Small intestine (tissue), 7 donors: ENCODE data around the gene ABCA1. TPM values are rescaled to one million over a fixed set of nuclear protein-coding genes. Genes with fewer than 3 reads are reported as not detected.

ENCODE experiments used
- DNase-seq, 2 donors: peaks; one replicate each; pipeline versions ENCODE4 v3.0.0 to v3.0.0-alpha.2; 2013
- FAIRE-seq: peaks from 2 replicates; lab custom pipeline; 2012; peaks lifted over from hg19 to GRCh38; lab: Jason Lieb, UNC
- H3K27ac ChIP-seq, 3 donors: one replicate each; pipeline ENCODE4 v1.5.1; 2013; ENCODE audit warnings: low read length in 2 of 3, mild to moderate bottlenecking in 2 of 3, control low read depth in 1 of 3, inconsistent platforms in 1 of 3, low read depth in 1 of 3, moderate library complexity in 1 of 3
- H3K27me3 ChIP-seq, 3 donors: one replicate each; pipeline ENCODE4 v1.6.1; 2013; ENCODE audit warnings: low read length in 3 of 3, inconsistent platforms in 1 of 3; ENCODE audit not compliant: control insufficient read depth in 3 of 3, insufficient read depth in 3 of 3
- H3K36me3 ChIP-seq, 3 donors: one replicate each; pipeline ENCODE4 v1.6.1; 2013; ENCODE audit warnings: low read length in 3 of 3, inconsistent platforms in 1 of 3, low read depth in 1 of 3, mild to moderate bottlenecking in 1 of 3, moderate library complexity in 1 of 3; ENCODE audit not compliant: control insufficient read depth in 3 of 3, insufficient read depth in 2 of 3
- H3K4me1 ChIP-seq, 3 donors: one replicate each; pipeline ENCODE4 v1.6.1; 2013; ENCODE audit warnings: low read length in 2 of 3, inconsistent platforms in 1 of 3, low read depth in 1 of 3, mild to moderate bottlenecking in 1 of 3, moderate library complexity in 1 of 3; ENCODE audit not compliant: control insufficient read depth in 3 of 3, insufficient read depth in 2 of 3
- H3K4me3 ChIP-seq, 3 donors: one replicate each; pipeline ENCODE4 v1.5.1; 2013; ENCODE audit warnings: low read length in 3 of 3, control low read depth in 1 of 3, inconsistent platforms in 1 of 3, low read depth in 1 of 3, mild to moderate bottlenecking in 1 of 3, moderate library complexity in 1 of 3
- H3K9me3 ChIP-seq, 2 donors: one replicate each; pipeline ENCODE4 v1.6.1; 2013; ENCODE audit warnings: low read depth in 1 of 2, low read length in 1 of 2; ENCODE audit not compliant: control insufficient read depth in 2 of 2, insufficient read depth in 1 of 2
- WGBS, 3 donors: extraction: QIAGEN DNeasy Blood & Tissue Kit; methylation state at CpG; one replicate each; pipeline ENCODE4 v1.1.7; 2013; 5-methylcytosine and 5-hydroxymethylcytosine counted together
- polyA plus RNA-seq, 4 donors: library from polyadenylated mRNA; stranded (reverse) in 3 of 4; unstranded in 1 of 4; fragments of 200-250 nt in 3 of 4; fragments of 120-200 nt in 1 of 4; gene quantifications; one replicate each; pipeline versions ENCODE4 v1.2.1 to v1.2.3, GENCODE V29; 2013
- donor health status: healthy with polysubstance abuse.
- donor health status: control.
- donor health status: control.
- donor health status: Bipolar disorder and iron deficiency.
- donor health status: healthy.

The ABCA1 gene
- polyA plus RNA-seq, 4 donors, result 1.6 to 7.1 (median 3.1) TPM

DNA sequence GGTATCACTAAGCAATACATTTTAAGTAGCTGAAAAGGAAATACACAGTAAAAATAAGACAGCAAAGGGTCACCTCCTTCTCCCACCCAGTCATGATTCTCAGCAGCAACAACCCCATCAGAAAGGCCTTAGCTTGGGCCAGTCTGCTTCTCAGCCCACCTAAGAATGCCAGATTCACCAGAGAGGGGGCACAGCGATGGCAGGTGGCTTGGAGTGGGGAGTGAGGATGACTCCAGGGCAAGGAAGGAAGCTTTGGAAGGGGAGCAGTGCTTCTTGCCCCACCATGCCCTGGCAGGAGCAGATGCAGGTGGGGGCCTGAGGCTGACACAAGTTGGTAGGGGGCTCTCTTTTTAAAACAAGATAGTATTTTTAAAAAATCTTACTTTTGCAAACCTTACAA, 51.4 kb downstream of the ABCA1 start:
- H3K27me3 ChIP-seq, result no peaks in the 10 kb centered on the region
- no peak overlapping the region for H3K27ac ChIP-seq
- DNase-seq (no peak), FAIRE-seq (no peak)
- no peaks in the 10 kb centered on the region for H3K9me3 ChIP-seq
- no peak overlapping the region for H3K4me3 ChIP-seq
- peaks cover 0 to 29% (median 0%) of the 10 kb centered on the region in 3 donors for H3K36me3 ChIP-seq
- WGBS, 3 donors, result 90 to 95% (median 94%) methylated on average over 1 of the region's 1 CpG
- H3K4me1 ChIP-seq, result peaks cover 0 to 2% (median 0%) of the 10 kb centered on the region in 3 donors

DNA sequence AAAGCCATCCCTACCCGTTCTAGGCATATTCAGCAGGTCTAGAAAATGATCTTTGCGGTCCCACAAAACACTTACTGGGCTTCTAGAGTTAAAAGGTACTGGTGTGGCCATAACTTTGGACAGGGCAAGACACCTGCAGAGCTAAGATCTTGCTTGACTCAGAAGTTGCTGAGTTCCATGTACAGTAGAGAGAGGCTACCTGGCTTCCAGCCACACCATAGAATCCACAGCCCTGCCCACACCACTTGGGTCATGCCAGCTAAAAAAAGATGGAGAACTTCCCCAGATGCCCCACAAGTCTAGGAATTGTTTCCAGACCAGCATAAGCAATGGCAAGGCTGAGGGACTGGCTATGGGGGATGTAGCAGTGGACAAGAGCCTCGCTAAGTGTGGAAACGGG, 52.1 kb downstream of the ABCA1 start:
- H3K27me3 ChIP-seq, result no peaks in the 10 kb centered on the region
- no peaks in the 10 kb centered on the region for H3K9me3 ChIP-seq
- DNase-seq (no peak), FAIRE-seq (no peak)
- no peak overlapping the region for H3K27ac ChIP-seq
- peaks cover 0 to 28% (median 0%) of the 10 kb centered on the region in 3 donors for H3K36me3 ChIP-seq
- 93 to 97% (median 96%) methylated on average over 4 of the region's 4 CpGs for WGBS, 3 donors
- no peak overlapping the region for H3K4me3 ChIP-seq
- peaks cover 0 to 2% (median 0%) of the 10 kb centered on the region in 3 donors for H3K4me1 ChIP-seq

DNA sequence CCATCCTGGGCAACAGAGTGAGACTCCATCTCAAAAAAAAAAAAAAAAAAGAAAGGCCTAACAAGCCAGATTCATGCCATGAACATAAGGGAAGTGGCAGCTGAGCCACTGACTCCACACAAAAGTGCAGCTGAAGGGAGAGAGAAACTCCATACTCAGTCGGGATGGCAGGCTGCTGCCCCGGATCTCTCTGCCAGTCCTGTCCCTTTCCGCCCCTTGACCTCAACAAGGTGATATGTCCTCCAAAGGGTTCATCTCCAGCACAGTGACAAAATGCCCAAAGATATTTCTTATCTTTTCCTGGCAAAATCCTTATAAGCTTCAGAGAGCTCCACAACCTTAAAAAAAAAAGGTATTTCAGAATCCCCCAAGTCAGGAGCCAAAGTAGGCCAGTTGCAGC, 52.6 kb downstream of the ABCA1 start:
- no peak for FAIRE-seq
- no peaks in the 10 kb centered on the region for H3K9me3 ChIP-seq
- no peak overlapping the region for H3K4me3 ChIP-seq
- peaks cover 0 to 28% (median 0%) of the 10 kb centered on the region in 3 donors for H3K36me3 ChIP-seq
- no peak overlapping the region for H3K27ac ChIP-seq
- H3K4me1 ChIP-seq, result peaks cover 0 to 2% (median 0%) of the 10 kb centered on the region in 3 donors
- no peak for DNase-seq
- no peaks in the 10 kb centered on the region for H3K27me3 ChIP-seq
- 88 to 97% (median 93%) methylated on average over 3 of the region's 3 CpGs for WGBS, 3 donors

DNA sequence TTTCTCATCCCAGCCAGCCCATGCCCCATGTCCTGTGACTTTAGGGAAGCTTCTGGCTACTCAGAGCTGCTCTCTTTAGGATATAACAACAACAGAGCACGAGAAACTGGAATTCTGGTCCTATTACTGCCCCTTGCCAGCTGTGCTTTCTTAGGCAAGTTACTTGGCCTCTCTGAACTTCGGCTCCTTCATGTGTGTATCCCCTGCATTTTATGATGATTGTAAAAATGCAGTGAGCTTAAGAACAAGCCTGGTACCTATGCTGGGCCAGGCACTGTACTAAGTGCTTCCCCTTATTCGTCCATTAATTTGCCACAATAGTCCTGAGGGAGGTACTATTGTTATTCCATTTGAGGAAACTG, 54.5 kb downstream of the ABCA1 start:
- WGBS, 3 donors, result 71 to 83% (median 80%) methylated on average over 3 of the region's 3 CpGs
- Histone ChIP-seq H3K4me1 (peaks cover 0 to 12% (median 0%) of the 10 kb centered on the region in 3 donors), H3K27ac (peak overlapping the region in 1 of 3 donors; percentile 62)

DNA sequence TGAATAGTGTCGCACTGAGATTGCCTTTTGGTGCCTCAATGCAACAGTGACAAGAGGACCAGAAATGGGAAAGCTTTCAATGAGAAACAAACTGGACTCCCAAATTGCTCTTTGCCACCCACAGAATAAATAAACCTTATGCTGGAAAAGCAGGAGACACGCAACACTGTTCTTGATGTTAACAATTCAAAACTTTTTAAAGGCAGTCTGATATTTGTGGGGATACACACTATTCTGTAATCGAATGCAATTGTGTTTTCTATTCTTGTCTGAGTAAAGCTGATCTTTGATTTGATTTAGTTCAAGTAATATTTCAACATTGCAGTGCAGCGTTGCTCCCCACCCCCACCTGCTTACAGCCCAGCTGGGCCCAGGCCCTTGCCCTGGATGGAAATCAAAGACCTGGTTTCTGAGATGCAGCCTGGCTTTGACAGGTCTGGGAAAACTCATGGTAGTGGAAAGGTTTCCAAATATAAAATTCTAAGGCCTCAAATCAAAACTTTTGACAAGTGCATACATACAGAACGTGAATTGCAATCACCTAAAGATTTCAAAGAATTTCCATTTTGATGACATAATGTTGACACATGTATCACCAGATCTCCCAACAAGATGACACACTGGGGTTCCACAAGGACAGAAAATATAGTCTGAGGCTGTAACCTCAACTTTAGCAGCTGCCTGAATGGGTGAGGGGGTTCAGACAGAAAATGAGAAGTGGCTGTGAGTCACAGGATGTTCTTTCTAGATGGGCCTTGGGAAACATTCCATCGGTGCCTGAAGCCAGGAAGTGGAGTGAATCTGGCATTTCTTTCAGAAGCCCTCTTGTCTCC, 55.1 kb downstream of the ABCA1 start:
- H3K4me1 ChIP-seq, result peaks cover 0 to 12% (median 0%) of the 10 kb centered on the region in 3 donors
- H3K27ac ChIP-seq, result peak overlapping the region in 1 of 3 donors; percentile 62
- H3K36me3 ChIP-seq, result peaks cover 0 to 30% (median 0%) of the 10 kb centered on the region in 3 donors
- no peak overlapping the region for H3K4me3 ChIP-seq
- FAIRE-seq (no peak), DNase-seq (no peak)
- WGBS, 3 donors, result 71 to 91% (median 85%) methylated on average over 6 of the region's 6 CpGs
- no peaks in the 10 kb centered on the region for H3K9me3 ChIP-seq
- H3K27me3 ChIP-seq, result no peaks in the 10 kb centered on the region

More for the DNA sequence above, 54.5 kb downstream of the ABCA1 start:
- Histone ChIP-seq H3K27me3 (no peaks in the 10 kb centered on the region), H3K4me3 (no peak overlapping the region), H3K36me3 (peaks cover 0 to 27% (median 0%) of the 10 kb centered on the region in 3 donors), H3K9me3 (no peaks in the 10 kb centered on the region)
- FAIRE-seq, result no peak
- no peak for DNase-seq

DNA sequence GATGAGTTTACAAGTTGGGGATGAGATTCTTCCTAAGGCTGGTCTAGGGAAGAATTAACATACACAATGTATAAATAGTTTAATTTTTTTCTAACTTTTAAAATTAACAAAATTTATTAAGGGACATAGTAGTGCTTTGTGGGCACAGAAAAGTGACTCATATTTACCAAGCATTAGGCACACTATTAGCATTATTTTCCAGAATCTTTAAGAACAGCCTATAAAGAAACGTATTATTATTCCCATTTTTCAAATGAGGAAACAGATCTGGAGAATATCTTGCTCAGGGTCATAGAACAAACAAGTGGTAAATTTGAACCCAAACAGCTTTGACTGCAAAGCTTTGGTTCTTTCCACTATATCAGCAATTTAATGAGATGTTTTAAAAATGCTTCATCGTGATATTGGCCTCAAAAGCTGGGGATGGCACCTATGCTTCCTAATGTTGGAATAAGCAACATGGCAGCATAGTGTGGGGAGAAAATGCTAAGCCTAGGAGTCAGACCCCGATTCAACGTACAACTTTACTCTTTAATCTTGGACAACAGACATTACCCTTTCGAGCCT, 55.9 kb downstream of the ABCA1 start:
- H3K27me3 ChIP-seq, result no peaks in the 10 kb centered on the region
- no peak for DNase-seq
- no peaks in the 10 kb centered on the region for H3K9me3 ChIP-seq
- H3K4me3 ChIP-seq, result no peak overlapping the region
- peaks cover 0 to 26% (median 0%) of the 10 kb centered on the region in 3 donors for H3K36me3 ChIP-seq
- H3K27ac ChIP-seq, result no peak overlapping the region
- 82 to 92% (median 92%) methylated on average over 5 of the region's 5 CpGs for whole genome bisulfite sequencing, 3 donors
- FAIRE-seq, result no peak
- peaks cover 0 to 12% (median 0%) of the 10 kb centered on the region in 3 donors for H3K4me1 ChIP-seq

DNA sequence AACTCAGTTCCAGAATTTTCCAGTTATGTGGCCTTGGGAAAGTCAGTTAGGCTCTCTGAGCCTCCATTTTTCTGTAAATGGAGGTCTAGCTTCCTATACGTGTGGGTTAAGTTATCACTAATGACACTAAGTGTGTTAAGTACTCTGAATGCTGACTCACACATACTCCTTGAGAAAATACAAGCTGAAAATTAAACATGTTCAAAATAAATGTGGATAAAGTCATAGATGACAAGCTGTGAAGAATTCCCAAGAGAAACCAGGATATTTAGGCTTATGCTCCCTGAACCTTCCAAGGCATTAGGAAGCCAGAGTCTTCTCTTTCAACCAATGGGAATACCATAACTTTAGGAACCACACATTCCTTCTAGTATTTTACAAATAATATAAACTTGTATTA, 58.1 kb downstream of the ABCA1 start:
- 65 to 92% (median 80%) methylated on average over 1 of the region's 1 CpG for WGBS, 3 donors
- peaks cover 0 to 15% (median 0%) of the 10 kb centered on the region in 3 donors for H3K4me1 ChIP-seq
- no peak for FAIRE-seq

DNA sequence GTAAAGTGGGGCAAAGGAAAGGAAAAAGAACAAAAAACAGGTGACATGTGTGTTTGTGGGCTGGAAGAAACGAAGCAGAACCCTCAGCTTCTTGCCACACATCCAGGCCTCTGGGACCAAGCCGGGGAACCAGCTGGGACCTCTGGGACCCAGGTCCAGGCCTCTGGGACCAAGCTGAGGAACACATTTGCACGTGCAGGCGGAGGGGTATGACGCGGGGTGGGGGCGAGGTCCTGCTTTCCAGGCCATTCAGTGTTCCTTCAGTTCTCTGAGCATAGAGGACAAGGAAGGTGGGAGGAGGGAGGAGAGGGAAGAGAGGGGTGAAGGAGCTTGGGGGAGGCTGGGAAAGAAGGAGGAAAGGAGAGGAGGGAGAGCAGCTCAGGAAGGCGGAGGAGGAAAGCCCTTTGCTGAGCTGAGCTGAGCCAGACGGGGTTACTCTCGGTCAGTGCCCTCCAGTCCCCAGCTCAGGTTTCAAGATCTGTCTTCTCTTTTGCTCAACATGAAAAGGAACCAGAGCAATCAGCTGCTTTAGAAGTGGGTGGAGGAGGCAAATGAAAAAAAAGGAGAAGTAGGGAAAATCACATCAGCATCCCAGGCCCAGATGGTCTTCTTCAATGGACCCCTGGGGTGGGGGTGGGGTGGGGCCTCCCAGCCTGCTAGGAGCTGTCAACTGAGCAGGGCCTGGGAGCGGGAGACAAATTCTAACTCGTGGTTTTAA, 59.1 kb downstream of the ABCA1 start:
- DNase-seq, result peak in 1 of 2 donors; percentile 74
- Histone ChIP-seq H3K9me3 (no peaks in the 10 kb centered on the region), H3K36me3 (peaks cover 0 to 11% (median 0%) of the 10 kb centered on the region in 3 donors), H3K4me1 (peaks cover 0 to 20% (median 5%) of the 10 kb centered on the region in 3 donors), H3K27ac (peak overlapping the region in 2 of 3 donors; percentile 39 to 79), H3K27me3 (no peaks in the 10 kb centered on the region), H3K4me3 (no peak overlapping the region)
- WGBS, 3 donors, result 57 to 81% (median 71%) methylated on average over 12 of the region's 12 CpGs
- FAIRE-seq, result no peak

More for the DNA sequence above, 58.1 kb downstream of the ABCA1 start:
- no peak for DNase-seq
- Histone ChIP-seq H3K36me3 (peaks cover 0 to 15% (median 0%) of the 10 kb centered on the region in 3 donors), H3K9me3 (no peaks in the 10 kb centered on the region), H3K4me3 (no peak overlapping the region), H3K27me3 (no peaks in the 10 kb centered on the region), H3K27ac (peak overlapping the region in 2 of 3 donors; percentile 39 to 79)
